Ramos (cell line): Measurements from ENCODE around the gene SLC5A8.

Experiments used
- in situ Hi-C: fragments of 300-500 bp; cut with MboI; formaldehyde crosslinking; loops from one replicate; pipeline ENCODE4 v1.14.3; 2022; ENCODE audit warnings: low sequenced_read_pairs; ENCODE audit not compliant: unreplicated experiment

The SLC5A8 gene

DNA sequence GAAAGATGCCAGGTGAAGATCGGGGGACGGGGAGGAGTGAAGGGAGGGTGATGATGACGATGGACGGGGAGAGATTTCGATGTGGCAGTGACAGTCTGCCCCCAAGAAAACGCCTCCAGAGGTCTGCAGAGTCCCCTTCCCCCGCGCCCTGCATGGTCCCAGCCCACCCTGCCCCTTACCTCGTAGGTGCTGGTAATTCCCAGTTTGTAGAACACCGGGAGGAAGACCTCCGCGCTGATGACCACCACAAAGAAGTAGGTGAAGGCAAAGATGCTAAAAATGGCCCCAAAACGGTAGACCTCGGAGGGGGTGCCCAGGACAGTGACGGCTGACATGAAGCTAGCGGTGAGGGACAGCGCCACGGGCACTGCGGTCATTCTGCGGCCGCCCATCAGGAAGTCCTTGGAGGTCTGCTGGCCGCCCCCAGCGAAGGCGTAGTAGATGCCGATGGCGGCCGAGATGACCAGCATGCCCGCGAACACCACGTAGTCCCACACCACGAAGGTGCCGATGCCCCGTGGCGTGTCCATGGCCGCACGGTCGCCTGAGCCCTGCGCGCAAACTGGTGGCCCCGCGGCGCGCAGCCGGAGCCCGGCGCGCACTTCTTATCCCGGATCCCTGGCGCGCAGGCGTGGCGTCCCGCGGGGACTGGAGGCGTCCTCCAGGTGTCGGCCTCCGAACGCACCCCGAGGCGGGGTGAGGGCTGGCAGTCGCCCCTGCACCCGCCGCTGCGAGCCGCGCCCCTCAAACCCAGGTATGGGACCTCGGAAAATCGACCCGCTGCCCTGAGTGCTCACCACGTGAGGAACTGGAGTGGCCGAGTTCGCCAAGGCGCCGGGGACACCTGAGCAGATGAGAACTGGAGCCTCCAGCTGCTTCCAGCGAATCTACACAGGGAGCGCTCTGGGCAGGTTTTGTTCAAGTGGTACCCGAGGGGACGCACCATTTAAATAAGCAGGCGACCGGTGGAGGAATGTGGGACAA is at the start of gene SLC5A8:
SLC5A8 (minus strand) TSS at position 920 of the 984 bp plus-strand sequence; CDS start at position 530, 390 bp downstream.
- in situ Hi-C loops: no loop called here

DNA sequence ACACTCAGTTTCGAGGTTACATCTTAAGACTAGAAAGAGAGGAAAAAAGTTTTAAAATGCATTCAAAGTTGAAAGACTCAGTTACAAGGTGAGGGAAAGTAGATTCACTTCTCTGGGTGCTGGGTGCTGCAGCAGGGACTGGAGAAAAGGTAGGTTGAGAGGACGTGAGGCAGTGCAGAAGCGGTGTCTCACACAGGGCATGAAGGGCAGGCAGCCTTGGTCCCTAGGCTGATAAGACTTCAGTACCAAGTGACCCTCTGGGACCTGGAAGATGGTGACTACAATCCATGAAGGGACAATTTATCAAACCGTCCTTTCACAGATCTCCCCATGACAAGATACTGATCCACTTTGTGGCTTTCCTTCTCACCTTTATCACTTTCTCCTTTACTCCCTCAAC is 47.3 kb upstream of the SLC5A8 start:
- in situ Hi-C loops: no loop called here

DNA sequence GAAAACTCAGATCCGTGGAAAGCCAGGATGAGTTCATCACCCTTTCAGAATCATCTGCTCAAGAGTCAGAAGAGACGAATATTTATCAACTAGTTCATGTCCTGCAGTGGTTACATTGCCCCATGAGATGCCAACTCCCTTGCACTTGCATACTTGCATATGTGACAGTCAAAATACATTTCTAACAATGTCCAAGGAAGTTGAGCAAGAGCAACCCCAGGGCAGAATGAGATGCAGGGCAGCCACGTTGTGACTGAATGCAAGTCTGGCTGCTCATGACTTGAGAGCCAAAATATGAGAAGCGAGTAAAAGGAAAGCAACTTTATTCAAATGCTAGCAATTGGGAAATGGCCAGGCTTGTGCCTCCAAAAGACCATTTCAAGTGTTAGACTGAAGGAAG is 46.2 kb upstream of the SLC5A8 start:
- in situ Hi-C loops: no loop called here

DNA sequence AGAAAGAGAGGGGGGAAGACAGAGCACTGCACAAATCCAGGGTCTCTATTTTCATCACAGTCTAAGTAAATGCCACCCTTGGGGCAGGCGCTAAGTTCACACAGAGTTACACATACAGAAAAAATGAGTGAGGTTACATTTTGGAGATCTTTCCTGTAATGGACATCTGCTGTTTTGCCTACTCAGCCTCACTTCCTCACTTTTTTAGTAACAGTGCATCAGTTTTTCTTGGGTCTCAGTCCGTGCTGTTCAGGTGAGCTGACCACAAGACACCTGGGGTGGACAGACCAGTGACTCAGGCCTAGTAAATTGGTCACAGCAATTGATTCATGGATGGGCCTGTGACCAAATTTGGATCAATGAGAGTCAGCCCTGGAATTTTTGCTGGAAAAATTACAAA is 33.6 kb upstream of the SLC5A8 start:
- in situ Hi-C loops: no loop called here

- in situ Hi-C loops: no loop called here
Measured at GRCh38 chr12:101243074-101243473, 33.0 kb upstream of the SLC5A8 start.

DNA sequence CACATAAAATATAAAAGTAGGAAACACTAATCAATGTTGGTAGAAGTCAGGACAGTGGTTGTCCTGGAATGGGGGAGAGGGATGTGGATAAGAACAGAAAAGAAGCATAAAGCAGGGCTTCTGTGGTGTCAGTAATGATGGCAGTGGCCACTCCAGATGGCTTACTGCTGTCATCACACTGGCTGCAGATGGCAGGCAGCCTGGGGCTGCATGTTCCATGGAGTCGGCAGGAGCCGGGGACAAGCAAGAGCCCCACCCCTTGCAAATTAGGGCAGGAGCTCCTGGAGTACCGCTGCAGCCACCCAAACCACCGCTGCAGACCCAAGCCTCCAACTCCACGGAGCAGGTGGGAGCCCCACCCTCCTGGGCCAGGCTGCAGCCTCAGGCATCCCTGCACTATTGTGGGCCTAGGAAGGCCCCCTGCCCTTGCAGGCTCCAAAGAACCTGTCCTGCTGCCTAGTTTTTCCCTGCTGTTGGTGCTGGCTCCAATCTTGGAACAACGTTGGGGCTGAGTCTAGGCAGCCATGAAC is 28.8 kb upstream of the SLC5A8 start:
- in situ Hi-C loops: no loop called here

DNA sequence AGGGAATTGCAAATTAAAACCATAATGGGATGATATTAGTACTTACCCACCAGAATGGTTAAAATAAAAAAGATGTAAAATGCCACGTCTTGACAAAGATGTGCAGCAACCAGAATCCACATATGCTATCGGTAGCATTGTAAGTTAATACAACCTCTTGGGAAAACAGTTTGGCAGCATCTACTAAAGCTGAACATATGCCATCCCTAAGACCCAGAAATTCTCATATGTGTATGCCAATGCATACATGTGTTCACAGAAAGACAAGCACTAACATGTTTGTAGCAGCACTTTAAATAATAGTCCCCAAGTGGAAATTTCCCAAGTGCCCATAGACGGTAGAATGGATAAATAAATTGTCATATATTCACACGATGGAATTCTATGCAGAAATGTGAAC is 28.3 kb upstream of the SLC5A8 start:
- in situ Hi-C loops: no loop called here

DNA sequence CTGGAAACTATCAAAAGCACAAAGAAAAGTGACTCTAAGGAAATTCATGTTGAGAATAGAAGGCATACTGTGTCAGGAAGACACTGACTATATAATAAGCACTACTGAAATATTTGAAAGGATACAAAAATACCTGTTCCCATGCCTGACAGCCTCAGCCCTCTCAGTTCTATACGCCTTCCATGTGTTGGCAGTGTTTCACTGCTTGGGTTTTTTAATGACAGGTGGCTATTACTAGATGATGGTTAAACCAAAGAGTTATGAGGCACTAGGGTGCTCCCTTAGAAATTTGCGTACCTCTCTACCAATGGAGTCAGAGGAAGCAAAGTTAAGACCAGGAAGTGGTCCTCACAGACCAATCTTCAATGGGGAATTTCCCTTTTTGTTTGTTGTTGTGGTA is 25.6 kb upstream of the SLC5A8 start:
- in situ Hi-C loops: no loop called here

- in situ Hi-C loops: no loop called here
Measured at GRCh38 chr12:101231636-101232035, 21.6 kb upstream of the SLC5A8 start.

GRCh38 chr12:101230547-101230946 is 20.5 kb upstream of the SLC5A8 start:
- in situ Hi-C loops: no loop called here

GRCh38 chr12:101229841-101230241 is 19.8 kb upstream of the SLC5A8 start:
- in situ Hi-C loops: no loop called here

DNA sequence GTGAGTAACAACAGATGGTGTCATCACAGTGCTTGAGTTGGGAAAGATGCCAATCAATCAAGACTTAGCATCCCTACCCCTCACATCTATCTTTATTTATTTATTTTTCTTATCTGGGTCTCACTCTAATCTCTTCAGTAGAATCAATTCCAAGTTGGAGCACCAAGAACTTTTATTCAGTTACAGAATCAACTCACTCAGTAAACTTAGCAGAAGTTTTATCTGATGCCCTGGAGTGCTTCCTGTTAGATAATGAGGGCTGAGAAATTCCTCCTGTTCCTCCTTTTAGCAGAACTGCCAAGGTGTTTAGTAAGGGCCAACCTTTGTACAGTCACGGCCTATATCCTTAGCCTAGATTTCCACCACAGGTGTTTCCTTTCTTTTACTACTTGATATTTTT is 11.3 kb upstream of the SLC5A8 start:
- in situ Hi-C loops: no loop called here

- in situ Hi-C loops: no loop called here
Measured at GRCh38 chr12:101216810-101217209, 6.8 kb upstream of the SLC5A8 start.

- in situ Hi-C loops: no loop called here
Measured at GRCh38 chr12:101207086-101207780, 2.8 kb downstream of the SLC5A8 start.

DNA sequence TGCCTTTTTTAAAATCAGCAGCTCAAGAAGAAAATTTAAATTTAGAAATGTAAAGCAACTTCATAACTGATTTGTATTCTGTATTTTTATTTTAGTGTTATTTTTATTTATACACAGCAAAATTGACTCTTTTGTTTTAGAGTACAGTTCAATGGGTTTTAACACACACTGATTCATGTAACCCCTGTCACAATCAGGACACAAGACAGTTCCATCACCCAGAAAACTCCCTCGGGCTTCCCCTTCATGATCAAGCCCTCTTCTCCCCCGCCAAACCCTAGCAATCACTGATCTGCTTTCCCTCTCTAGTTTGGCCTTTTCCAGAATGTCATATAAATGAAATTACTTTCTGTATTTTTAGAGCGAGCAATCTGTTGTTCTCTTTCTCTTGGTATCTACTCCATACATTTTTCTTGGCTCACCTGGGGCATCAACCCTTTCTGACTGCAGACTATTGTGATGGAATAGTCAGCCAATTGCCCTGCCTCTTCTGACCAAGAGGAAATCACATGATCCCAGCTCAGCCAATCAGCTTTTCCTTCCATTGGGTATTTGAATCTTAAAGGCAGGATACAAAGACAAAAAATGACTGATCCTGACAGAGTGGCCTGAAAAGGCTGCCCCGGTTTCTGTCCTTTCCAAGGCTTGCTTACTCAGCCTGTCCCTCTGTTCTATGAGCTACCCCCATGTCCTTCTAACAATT is 5.3 kb downstream of the SLC5A8 start:
- in situ Hi-C loops: no loop called here

- in situ Hi-C loops: no loop called here
Measured at GRCh38 chr12:101200824-101201223, 9.2 kb downstream of the SLC5A8 start.

DNA sequence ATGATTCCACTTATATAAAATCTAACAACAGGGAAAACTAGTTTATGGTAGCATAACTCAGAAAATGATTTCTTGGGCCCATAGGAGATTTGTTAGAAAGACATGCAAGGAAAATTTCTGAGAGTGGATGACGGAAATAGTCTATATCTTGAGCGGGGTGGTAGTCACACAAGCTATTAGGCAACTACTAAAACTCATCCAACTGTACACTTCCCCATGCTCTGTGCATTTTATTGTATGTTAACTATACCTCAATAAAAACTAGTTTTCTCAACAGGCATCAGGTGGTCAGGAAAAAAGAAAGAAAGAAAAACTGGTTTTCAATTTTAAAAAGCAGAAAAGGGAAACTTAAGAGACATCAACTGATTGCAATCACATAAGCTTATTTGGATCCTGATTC is 9.9 kb downstream of the SLC5A8 start:
- in situ Hi-C loops: no loop called here

DNA sequence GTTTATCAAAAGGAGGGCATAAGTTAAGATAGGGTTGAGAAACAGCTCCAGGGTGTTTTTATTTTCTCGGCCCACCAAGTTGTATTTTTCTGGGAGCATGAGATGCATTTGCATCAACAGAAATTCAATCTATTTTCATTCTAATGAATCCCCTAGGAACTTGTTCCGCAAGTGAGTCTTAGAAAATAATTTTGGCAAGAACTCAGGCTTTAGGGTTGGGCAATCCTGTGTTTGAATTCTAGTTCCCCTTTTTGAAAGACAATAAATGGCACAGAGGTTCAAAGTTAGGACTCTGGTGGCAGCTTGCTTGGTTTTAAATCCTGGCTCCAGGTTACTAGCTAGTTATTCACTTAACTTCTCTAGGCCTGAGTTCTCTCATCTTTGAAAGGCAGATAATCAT is 23.7 kb downstream of the SLC5A8 start:
- in situ Hi-C loops: no loop called here

DNA sequence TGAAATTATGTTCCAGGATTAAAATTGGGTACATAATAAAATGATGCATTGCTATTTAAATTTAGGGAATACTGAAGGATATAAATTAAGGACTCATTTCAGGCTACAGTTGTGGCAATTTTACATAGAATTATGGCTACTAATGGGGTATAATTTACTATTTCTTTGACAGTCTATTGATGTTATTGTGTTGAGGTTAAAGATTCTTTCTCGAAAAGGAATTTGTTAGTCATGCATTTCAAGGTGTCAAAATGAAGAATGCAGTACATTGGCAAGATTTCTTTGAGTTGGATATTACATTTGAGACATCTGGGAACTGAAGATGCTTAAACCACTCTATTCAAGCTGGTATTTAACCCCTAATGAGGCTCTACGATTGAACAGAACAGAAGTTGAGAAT is 28.3 kb downstream of the SLC5A8 start:
- in situ Hi-C loops: no loop called here

DNA sequence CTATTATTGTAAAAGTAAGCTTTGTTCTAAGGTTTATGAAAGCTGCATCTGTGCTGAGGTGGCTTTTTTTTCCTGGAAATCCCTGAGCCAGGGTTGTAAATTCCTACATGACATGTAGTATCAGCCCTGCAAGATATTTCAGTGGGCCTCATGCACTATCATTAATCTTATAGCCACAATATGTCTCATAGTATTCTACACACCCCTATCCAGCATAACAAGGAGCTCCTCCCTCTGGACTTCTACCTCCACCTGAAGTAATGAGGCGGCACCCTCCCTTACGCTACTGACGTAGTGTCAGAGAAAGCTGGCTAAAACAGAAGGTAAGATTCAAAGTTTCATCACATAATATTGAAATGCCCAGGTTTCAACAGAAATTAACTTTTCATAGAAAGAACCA is 35.5 kb downstream of the SLC5A8 start:
- in situ Hi-C loops: no loop called here
